ENCODE data around the gene GATA2.

GATA2 gene

GRCh38 chr3:128498901-128499530 is 6.0 kb upstream of the GATA2 start:
- Histone ChIP-seq H3K27me3 (ENCODE audit: control insufficient read depth, insufficient read depth, low read length) (no peaks in the 10 kb centered on the region), H3K79me2 (no peaks in the 10 kb centered on the region), H3K27ac (no peak overlapping the region), H2AFZ (no peak overlapping the region), H3K4me1 (peaks cover 10% of the 10 kb centered on the region), H3K4me3 (ENCODE audit: low read depth, low read length) (no peak overlapping the region), H3K9me3 (ENCODE audit: control insufficient read depth, low read length) (no peaks in the 10 kb centered on the region), H3K4me2 (ENCODE audit: low read length) (no peak overlapping the region), H3K9ac (no peak overlapping the region), H3K36me3 (ENCODE audit: control insufficient read depth, insufficient read depth, low read length) (no peaks in the 10 kb centered on the region)
- no peak for TF ChIP-seq CTCF (IDR thresholded peaks at IDR 0.05)

GRCh38 chr3:128498127-128498626 is 5.2 kb upstream of the GATA2 start:
- Histone ChIP-seq H3K9me3 (ENCODE audit: control insufficient read depth, low read length) (no peaks in the 10 kb centered on the region), H3K9ac (no peak overlapping the region), H3K27ac (no peak overlapping the region), H3K79me2 (no peaks in the 10 kb centered on the region), H2AFZ (no peak overlapping the region), H3K4me1 (peaks cover 10% of the 10 kb centered on the region), H3K4me2 (ENCODE audit: low read length) (no peak overlapping the region), H3K4me3 (ENCODE audit: low read depth, low read length) (no peak overlapping the region), H3K36me3 (ENCODE audit: control insufficient read depth, insufficient read depth, low read length) (no peaks in the 10 kb centered on the region), H3K27me3 (ENCODE audit: control insufficient read depth, insufficient read depth, low read length) (no peaks in the 10 kb centered on the region)
- TF ChIP-seq CTCF (IDR thresholded peaks at IDR 0.05), result no peak

- Histone ChIP-seq H3K27me3 (ENCODE audit: control insufficient read depth, insufficient read depth, low read length) (no peaks in the 10 kb centered on the region), H3K9ac (no peak overlapping the region), H3K9me3 (ENCODE audit: control insufficient read depth, low read length) (no peaks in the 10 kb centered on the region), H3K27ac (no peak overlapping the region), H3K4me3 (ENCODE audit: low read depth, low read length) (peak overlapping the region; percentile 49), H3K79me2 (no peaks in the 10 kb centered on the region), H3K4me2 (ENCODE audit: low read length) (peak overlapping the region; percentile 74), H3K4me1 (peaks cover 10% of the 10 kb centered on the region), H3K36me3 (ENCODE audit: control insufficient read depth, insufficient read depth, low read length) (no peaks in the 10 kb centered on the region), H2AFZ (peak overlapping the region; percentile 82)
- peak; percentile 61 for TF ChIP-seq CTCF (IDR thresholded peaks at IDR 0.05)
Measured at GRCh38 chr3:128497305-128498126, 4.5 kb upstream of the GATA2 start.

- Histone ChIP-seq H3K4me3 (ENCODE audit: low read depth, low read length) (peak overlapping the region; percentile 49), H3K36me3 (ENCODE audit: control insufficient read depth, insufficient read depth, low read length) (no peaks in the 10 kb centered on the region), H3K9ac (no peak overlapping the region), H3K4me1 (peaks cover 10% of the 10 kb centered on the region), H3K27me3 (ENCODE audit: control insufficient read depth, insufficient read depth, low read length) (no peaks in the 10 kb centered on the region), H3K27ac (no peak overlapping the region), H3K79me2 (no peaks in the 10 kb centered on the region), H2AFZ (peak overlapping the region; percentile 82), H3K4me2 (ENCODE audit: low read length) (peak overlapping the region; percentile 74), H3K9me3 (ENCODE audit: control insufficient read depth, low read length) (no peaks in the 10 kb centered on the region)
- no peak for TF ChIP-seq CTCF (IDR thresholded peaks at IDR 0.05)
Measured at GRCh38 chr3:128496602-128497304, 3.8 kb upstream of the GATA2 start.
